GM18861 (cell line): ENCODE data around the gene AGBL2.
A peak's percentile ranks its signal among the peaks of the same experiment; 100 is the strongest.
"Not testable (repeated sequence)": the region's sequence is repeated elsewhere in the genome, so short reads cannot be mapped to it uniquely, and the experiment has no call there.

Experiments
- ATAC-seq: cut with Tn5 transposase; IDR thresholded peaks from one replicate; pipeline ENCODE4 v1.9.1; 2021; ENCODE audit not compliant: unreplicated experiment

The AGBL2 gene

DNA sequence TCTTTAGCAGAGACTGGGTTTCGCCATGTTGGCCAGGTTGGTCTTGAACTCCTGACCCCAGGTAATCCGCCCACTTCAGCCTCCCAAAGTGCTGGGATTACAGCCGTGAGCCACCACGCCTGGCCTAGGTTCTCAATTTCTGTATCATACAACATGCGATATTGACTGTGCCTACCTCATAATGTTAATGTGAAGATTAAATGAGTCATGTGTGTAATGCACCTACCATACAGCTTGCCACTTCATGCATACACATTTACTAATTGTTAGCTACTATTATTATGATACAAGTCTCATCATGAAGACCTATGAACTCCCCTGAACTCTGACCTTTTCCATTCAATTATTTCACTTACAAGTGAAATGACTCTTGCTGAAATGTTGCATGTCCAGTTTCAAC is 25.7 kb downstream of the AGBL2 start:
- ATAC-seq: no peak

GRCh38 chr11:47688991-47689390 is 26.2 kb downstream of the AGBL2 start:
- ATAC-seq: no peak

DNA sequence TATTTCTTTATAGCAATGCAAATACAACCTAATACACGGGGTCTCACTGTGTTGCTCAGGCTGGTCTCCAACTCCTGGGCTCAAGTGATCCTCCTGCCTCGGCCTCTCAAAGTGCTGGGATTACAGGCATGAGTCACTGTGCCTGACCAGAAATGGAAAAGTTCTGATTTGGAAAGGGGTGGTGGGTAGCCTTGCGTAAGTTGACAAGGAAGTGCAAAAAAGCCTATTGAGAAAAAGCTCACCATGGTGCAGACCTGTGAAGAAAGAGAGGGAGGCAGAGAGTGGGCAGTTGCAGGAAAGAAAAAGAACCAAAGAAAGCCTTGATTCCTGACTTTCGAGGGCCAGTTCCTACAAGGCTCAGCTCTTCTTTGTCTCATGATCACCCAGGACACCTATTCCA is 27.1 kb downstream of the AGBL2 start:
- no peak for ATAC-seq

GRCh38 chr11:47686704-47687103 is 28.5 kb downstream of the AGBL2 start:
- ATAC-seq: not testable (repeated sequence)

DNA sequence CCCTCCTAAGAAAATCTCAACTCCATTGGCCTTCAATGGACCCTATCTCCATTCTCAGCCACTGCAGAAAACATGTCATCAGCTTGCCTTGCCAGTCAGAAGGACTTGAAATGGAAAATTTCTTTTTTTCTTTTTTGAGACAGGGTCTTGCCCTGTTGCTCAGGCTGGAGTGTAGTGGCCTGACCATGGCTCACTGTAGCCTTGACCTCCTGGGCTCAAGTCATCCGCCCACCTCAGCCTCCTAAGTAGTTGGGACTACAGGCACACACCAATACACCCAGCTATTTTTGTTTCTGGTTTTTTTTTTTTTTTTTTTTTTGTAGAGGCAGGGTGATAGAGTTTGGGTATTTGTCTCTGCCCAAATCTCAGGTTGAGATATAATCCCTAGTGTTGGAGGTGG is 29.0 kb downstream of the AGBL2 start:
- no peak for ATAC-seq

DNA sequence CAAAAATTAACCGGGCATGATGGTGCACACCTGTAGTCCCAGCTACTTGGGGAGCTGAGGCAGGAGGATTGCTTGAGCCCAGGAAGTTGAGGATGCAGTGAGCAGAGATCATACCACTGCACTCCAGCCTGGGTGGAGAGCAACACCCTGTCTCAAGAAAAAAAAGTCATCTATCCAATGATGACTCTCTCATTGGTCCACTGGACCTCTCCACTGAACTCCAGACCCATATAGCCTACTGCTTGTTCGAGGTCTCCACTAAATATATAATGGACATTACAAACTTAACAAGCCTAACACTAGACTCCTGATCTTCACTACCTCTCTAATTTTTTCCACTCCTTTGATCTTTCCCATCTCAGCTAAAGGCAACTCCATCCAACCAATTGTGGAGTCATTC is 39.3 kb downstream of the AGBL2 start:
- no peak for ATAC-seq

DNA sequence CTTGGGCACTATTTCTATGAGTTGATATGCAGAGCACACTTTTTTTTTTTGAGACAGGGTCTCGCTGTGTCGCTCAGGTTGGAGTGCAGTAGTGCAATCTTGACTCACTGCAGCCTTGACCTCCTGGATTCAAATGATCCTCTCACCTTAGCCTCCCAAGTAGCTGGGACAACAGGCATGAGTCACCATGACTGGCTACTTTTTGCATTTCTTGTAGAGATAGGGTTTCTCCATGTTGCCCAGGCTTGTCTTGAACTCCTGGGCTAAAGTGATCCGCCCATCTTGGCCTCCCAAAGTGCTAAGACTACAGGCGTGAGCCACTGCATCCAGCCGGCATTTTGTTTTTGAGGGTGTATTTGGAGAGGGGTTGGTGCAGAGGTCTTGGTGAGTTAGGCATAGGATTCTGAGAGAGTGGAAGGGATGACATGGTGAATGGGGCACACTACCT is 42.9 kb downstream of the AGBL2 start:
- ATAC-seq: no peak

DNA sequence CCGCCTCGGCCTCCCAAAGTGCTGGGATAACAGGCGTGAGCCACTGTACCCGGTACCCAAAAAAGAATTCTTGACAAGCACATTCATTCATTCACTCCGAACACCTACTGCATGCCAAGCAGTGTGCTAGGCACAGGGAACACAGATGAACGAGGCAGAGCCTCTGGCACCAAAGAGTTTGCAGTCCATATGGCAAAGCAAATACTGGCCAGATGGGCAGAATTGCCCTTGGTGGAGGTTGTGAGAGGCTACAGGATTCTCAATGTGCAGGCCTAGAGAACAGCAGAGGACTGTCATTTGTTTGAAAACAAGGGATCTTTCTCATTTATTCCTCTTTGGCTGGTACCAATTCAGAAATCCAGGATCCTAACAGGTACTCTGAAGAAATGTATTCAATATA is 45.3 kb downstream of the AGBL2 start:
- no peak for ATAC-seq

DNA sequence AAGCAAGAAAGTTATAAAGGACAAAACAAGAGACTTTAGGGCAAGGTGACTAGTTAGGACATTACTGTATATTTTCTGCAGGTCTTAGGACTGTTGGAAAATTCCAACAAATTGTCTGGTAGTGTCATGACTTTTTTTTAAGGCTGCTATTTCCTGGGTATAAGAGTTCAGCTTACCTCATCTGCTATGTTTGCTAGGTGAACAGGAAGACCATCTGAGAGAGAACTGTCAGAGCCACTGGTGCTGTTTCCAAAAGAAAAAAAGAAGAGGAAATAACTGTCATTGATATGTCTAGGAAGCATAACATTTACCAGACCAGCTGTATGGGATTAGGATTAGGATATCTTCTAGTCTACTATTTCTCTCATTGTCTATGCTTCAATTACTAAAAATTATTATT is 46.5 kb downstream of the AGBL2 start:
- ATAC-seq: no peak

- no peak for ATAC-seq
Observed at GRCh38 chr11:47667555-47667954, 47.6 kb downstream of the AGBL2 start.

DNA sequence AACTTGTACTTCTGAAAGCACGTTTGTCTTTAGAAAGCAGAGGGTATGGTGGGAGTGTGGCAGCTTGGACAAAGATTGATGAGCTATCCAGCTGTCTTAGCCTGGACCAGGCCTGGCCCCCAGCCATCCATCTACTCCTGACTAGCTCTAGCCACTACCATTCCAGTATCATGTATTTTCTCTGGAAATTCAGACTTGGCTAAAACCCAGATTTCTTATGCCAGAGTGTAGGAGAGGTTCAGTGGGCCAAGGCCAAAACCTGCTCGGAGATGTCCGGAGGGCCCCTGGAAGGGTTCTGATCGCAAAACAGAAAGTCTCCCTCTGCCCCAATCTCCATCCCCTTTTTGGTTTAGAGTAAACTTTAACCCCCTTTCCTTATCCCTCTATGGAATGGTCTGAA is 48.0 kb downstream of the AGBL2 start:
- no peak for ATAC-seq

DNA sequence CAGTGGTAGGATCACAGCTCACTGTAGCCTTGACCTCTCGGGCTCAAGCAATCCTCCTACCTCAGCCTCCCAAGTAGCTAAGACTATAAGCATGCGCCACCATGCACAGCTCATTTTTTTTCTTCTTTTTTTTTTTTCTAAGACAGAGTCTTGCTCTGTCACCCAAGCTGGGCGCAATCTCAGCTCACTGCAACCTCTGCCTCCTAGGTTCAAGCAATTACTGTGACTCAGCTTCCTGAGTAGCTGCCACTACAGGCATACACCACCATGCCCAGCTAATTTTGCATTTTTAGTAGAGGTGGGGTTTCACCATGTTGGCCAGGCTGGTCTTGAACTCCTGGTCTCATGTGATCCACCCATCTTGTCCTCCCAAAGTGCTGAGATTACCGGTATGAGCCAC is 50.2 kb downstream of the AGBL2 start:
- ATAC-seq: not testable (repeated sequence)

DNA sequence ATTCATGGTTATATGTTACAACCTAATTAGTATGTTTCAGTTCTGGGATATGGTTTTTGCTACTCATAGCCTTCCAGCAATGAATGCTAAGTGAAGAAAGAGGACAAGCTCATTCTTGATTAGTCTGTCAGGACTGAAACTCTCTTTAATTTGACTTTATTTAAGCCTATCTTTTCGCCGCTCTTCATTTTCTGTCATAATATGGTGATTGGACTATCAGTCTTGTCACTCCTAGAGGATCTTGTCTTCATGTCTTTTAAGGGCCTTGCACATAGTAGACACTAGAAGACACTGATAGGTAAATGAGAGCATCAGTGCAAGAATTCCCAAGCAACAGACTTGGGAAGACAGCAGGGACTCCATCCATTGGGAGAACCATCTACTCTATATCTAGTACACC is 53.9 kb downstream of the AGBL2 start:
- no peak for ATAC-seq

GRCh38 chr11:47659276-47659675 is 55.9 kb downstream of the AGBL2 start:
- ATAC-seq: no peak

DNA sequence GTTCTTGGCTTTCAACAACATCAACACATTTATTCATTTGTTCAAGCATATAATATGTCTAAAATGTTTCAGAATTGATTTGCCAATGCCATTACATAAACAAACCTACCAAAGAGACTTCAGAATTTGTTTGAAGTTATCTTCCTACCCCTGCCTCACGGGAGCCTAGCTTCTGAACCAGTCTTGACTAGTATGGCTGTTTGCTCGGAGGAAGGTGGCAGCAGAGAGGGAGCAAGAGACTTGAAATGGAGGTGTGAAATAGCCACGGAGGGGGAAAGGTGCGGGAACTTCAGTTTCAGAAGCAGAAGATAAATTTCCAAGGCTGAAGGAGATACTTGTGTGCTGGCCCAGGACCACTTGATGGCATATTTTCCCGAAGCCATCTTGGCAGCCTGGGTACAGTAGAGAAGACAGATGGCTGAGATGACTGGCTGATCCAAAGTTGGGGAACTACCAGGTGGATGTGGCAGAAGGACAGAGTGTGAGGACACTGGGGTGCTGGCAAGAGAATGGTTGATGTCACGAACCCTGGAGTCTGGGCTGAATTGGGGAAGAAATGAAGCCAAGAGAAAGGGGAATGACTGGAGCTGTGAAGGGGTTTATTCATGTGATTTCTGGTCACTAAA is 58.8 kb downstream of the AGBL2 start:
- ATAC-seq: no peak

GRCh38 chr11:47651818-47652469 is 63.2 kb downstream of the AGBL2 start:
- ATAC-seq: no peak

DNA sequence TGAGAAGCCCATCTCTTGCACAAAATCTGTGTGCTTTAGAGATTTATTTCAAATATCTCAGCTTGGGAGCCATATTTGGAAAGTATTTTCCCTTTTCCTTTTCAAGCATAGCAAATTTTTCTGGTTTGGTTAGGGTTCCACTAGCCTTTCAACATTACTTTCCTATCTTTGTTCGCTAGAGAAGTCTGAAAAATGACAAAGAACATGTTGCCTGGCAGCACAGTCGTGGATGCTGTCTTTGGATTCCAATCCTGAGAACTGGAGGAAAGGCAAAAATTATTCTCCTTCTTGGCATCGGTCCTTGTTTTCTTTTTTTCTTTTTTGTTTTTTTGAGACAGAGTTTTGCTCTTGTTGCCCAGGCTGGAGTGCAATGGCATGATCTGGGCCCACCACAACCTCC is 65.9 kb downstream of the AGBL2 start:
- no peak for ATAC-seq

DNA sequence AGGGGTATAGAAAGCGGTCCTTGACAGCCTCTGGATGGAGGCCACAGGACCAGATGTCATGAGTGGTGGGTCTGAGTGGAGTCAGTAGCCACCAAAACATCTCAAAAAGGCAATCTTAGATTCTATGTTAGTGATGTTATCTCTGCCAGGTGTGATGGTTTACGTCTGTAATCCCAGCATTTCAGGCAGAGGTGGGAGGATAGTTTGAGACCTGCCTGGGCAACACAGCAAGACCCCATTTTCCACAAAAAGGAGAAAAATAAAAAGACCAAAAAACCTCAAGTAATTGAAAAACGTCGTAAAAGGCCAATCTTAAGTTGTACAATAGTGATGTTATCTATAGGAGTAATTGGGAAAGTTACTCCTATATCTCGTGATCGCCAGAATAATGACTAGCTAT is 69.2 kb downstream of the AGBL2 start:
- no peak for ATAC-seq

DNA sequence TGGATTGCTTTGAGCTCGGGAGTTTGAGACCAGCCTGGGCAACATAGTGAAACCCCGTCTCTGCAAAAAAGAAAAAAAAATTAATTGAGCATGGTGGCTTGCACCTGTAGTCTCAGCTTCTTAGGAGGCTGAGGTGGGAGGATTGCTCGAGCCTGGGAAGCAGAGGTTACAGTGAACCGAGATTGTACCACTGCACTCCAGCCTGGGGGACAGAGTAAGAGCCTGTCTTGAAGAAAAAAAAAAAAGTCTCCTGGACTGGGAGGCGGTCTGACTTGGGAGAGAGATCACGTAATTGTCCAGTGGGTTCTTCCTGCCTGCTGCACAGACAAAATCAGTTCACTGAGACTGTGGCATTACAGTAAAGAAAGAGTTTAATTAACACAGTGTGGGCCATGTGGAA is 69.7 kb downstream of the AGBL2 start:
- ATAC-seq: no peak

- ATAC-seq: peak; percentile 88
Observed at GRCh38 chr11:47642099-47642855, 72.9 kb downstream of the AGBL2 start, which contains the start of gene MTCH2. Gene MTCH2 (minus strand): TSS chr11:47642559. CDS start chr11:47642465, 94 bp downstream.

GRCh38 chr11:47641600-47642098 is 73.5 kb downstream of the AGBL2 start:
- ATAC-seq: no peak

DNA sequence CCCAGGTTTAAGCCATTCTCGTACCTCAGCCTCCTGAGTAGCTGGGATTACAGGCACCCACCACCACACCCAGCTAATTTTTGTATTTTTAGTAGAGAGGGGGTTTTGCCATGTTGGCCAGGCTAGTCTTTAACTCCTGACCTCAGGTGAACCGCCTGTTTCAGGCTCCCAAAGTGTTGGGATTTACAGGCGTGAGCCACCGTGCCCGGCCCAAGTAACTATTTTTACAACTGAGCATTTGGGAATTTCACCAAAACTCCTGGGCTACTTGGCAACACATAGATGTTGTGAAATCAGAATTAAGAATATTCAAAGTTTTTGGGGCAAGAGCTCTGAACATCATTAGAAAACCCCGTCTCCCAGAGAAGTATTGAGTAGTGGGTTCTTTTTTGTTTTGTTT is 74.7 kb downstream of the AGBL2 start:
- not testable (repeated sequence) for ATAC-seq
